ENCODE measurements around the gene ERMARD.
"Not testable (repeated sequence)": the region's sequence is repeated elsewhere in the genome, so short reads cannot be mapped to it uniquely, and the experiment has no call there.

ERMARD gene

GRCh38 chr6:169755162-169755561 is 3.7 kb downstream of the ERMARD start:
- Histone ChIP-seq H3K9me2 (replicated peaks; ENCODE audit: insufficient read depth, low read length) (no peaks in the 10 kb centered on the region), H3K9me3 (replicated peaks; ENCODE audit: insufficient read depth, low read length) (no peaks in the 10 kb centered on the region), H3K27me3 (replicated peaks; ENCODE audit: insufficient read depth, low read length) (no peaks in the 10 kb centered on the region), H3K27ac (ENCODE audit: low read length) (no peak overlapping the region), H3K9ac (ENCODE audit: low read length) (no peak overlapping the region), H3K4me1 (ENCODE audit: low read length) (no peaks in the 10 kb centered on the region), H3F3A (ENCODE audit: insufficient read depth, low read length) (no peaks in the 10 kb centered on the region), H3K79me2 (ENCODE audit: low read length) (peaks cover 10% of the 10 kb centered on the region), H2AFZ (ENCODE audit: low read length) (no peak overlapping the region), H3K4me3 (ENCODE audit: low read length) (no peak overlapping the region), H3K4me2 (ENCODE audit: low read depth, low read length) (no peak overlapping the region), H3K36me3 (replicated peaks; ENCODE audit: insufficient read depth, low read length) (no peaks in the 10 kb centered on the region), H4K20me1 (ENCODE audit: insufficient read depth, low read length) (no peaks in the 10 kb centered on the region)
- DNase-seq: no peak
- TF ChIP-seq EZH2phosphoT487 (IDR thresholded peaks at IDR 0.05; ENCODE audit: low read length) (no peak), EZH2 (optimal IDR thresholded peaks at IDR 0.05; ENCODE audit: low read depth, low read length) (no peak), CTCF (IDR thresholded peaks at IDR 0.05; ENCODE audit: low read length) (no peak)

GRCh38 chr6:169763308-169763707 is 11.9 kb downstream of the ERMARD start:
- Histone ChIP-seq H3K4me3 (ENCODE audit: low read length) (no peak overlapping the region), H3K4me1 (ENCODE audit: low read length) (peaks cover 8% of the 10 kb centered on the region), H3K9ac (ENCODE audit: low read length) (no peak overlapping the region), H3F3A (ENCODE audit: insufficient read depth, low read length) (no peaks in the 10 kb centered on the region), H3K27ac (ENCODE audit: low read length) (no peak overlapping the region), H2AFZ (ENCODE audit: low read length) (no peak overlapping the region), H3K9me3 (replicated peaks; ENCODE audit: insufficient read depth, low read length) (no peaks in the 10 kb centered on the region), H3K4me2 (ENCODE audit: low read depth, low read length) (no peak overlapping the region), H3K27me3 (replicated peaks; ENCODE audit: insufficient read depth, low read length) (no peaks in the 10 kb centered on the region), H3K9me2 (replicated peaks; ENCODE audit: insufficient read depth, low read length) (no peaks in the 10 kb centered on the region), H4K20me1 (ENCODE audit: insufficient read depth, low read length) (no peaks in the 10 kb centered on the region), H3K79me2 (ENCODE audit: low read length) (no peaks in the 10 kb centered on the region), H3K36me3 (replicated peaks; ENCODE audit: insufficient read depth, low read length) (no peaks in the 10 kb centered on the region)
- TF ChIP-seq CTCF (IDR thresholded peaks at IDR 0.05; ENCODE audit: low read length) (no peak), EZH2phosphoT487 (IDR thresholded peaks at IDR 0.05; ENCODE audit: low read length) (no peak), EZH2 (optimal IDR thresholded peaks at IDR 0.05; ENCODE audit: low read depth, low read length) (no peak)
- no peak for DNase-seq

GRCh38 chr6:169763881-169764280 is 12.5 kb downstream of the ERMARD start:
- no peaks in the 10 kb centered on the region for H3K9me2 ChIP-seq (replicated peaks; ENCODE audit: insufficient read depth, low read length)
- H2AFZ ChIP-seq (ENCODE audit: low read length): no peak overlapping the region
- H3K4me2 ChIP-seq (ENCODE audit: low read depth, low read length): no peak overlapping the region
- no peak for DNase-seq
- no peak overlapping the region for H3K27ac ChIP-seq (ENCODE audit: low read length)
- H3K4me1 ChIP-seq (ENCODE audit: low read length): peaks cover 8% of the 10 kb centered on the region
- H4K20me1 ChIP-seq (ENCODE audit: insufficient read depth, low read length): no peaks in the 10 kb centered on the region
- TF ChIP-seq EZH2phosphoT487 (IDR thresholded peaks at IDR 0.05; ENCODE audit: low read length) (no peak), CTCF (IDR thresholded peaks at IDR 0.05; ENCODE audit: low read length) (no peak), EZH2 (optimal IDR thresholded peaks at IDR 0.05; ENCODE audit: low read depth, low read length) (no peak)
- H3K27me3 ChIP-seq (replicated peaks; ENCODE audit: insufficient read depth, low read length): no peaks in the 10 kb centered on the region
- H3K4me3 ChIP-seq (ENCODE audit: low read length): no peak overlapping the region
- H3K9ac ChIP-seq (ENCODE audit: low read length): no peak overlapping the region
- no peaks in the 10 kb centered on the region for H3F3A ChIP-seq (ENCODE audit: insufficient read depth, low read length)
- no peaks in the 10 kb centered on the region for H3K36me3 ChIP-seq (replicated peaks; ENCODE audit: insufficient read depth, low read length)
- no peaks in the 10 kb centered on the region for H3K9me3 ChIP-seq (replicated peaks; ENCODE audit: insufficient read depth, low read length)
- no peaks in the 10 kb centered on the region for H3K79me2 ChIP-seq (ENCODE audit: low read length)

GRCh38 chr6:169765789-169766188 is 14.4 kb downstream of the ERMARD start:
- H3K9ac ChIP-seq (ENCODE audit: low read length); H3K9me2 ChIP-seq (replicated peaks; ENCODE audit: insufficient read depth, low read length); H3K36me3 ChIP-seq (replicated peaks; ENCODE audit: insufficient read depth, low read length); H3K27me3 ChIP-seq (replicated peaks; ENCODE audit: insufficient read depth, low read length); H2AFZ ChIP-seq (ENCODE audit: low read length); H3K4me2 ChIP-seq (ENCODE audit: low read depth, low read length); H4K20me1 ChIP-seq (ENCODE audit: insufficient read depth, low read length); H3F3A ChIP-seq (ENCODE audit: insufficient read depth, low read length); H3K27ac ChIP-seq (ENCODE audit: low read length); H3K4me3 ChIP-seq (ENCODE audit: low read length); H3K4me1 ChIP-seq (ENCODE audit: low read length); H3K79me2 ChIP-seq (ENCODE audit: low read length); H3K9me3 ChIP-seq (replicated peaks; ENCODE audit: insufficient read depth, low read length); DNase-seq: not testable (repeated sequence)

Data from MM.1S (cell line).